DMS53 (cell line): ENCODE results near the gene CSGALNACT2.

ENCODE experiments used
- DNase-seq: peaks from one replicate; lab custom pipeline; 2025; lab: John Stamatoyannopoulos, UW

The CSGALNACT2 gene

GRCh38 chr10:43202224-43202656 lies 64.0 kb downstream of the CSGALNACT2 start:
- peak; percentile 76 for DNase-seq

GRCh38 chr10:43202657-43203447 lies 64.6 kb downstream of the CSGALNACT2 start:
- DNase-seq = peak; percentile 77

- DNase-seq = peak; percentile 94
Observed at GRCh38 chr10:43203448-43204041, 65.3 kb downstream of the CSGALNACT2 start.

GRCh38 chr10:43204042-43204942 lies 66.0 kb downstream of the CSGALNACT2 start:
- DNase-seq = peak; percentile 78

GRCh38 chr10:43204943-43205671 lies 66.9 kb downstream of the CSGALNACT2 start:
- DNase-seq = peak; percentile 84

GRCh38 chr10:43205681-43206390 lies 67.6 kb downstream of the CSGALNACT2 start:
- DNase-seq = no peak

GRCh38 chr10:43206391-43207235 lies 68.4 kb downstream of the CSGALNACT2 start:
- no peak for DNase-seq

- no peak for DNase-seq
Observed at GRCh38 chr10:43208147-43209073, 70.2 kb downstream of the CSGALNACT2 start.

- DNase-seq = no peak
Observed at GRCh38 chr10:43209074-43209455, 70.8 kb downstream of the CSGALNACT2 start.

- DNase-seq = no peak
Observed at GRCh38 chr10:43209651-43210141, 71.5 kb downstream of the CSGALNACT2 start.

- no peak for DNase-seq
Observed at GRCh38 chr10:43210556-43210955, 72.3 kb downstream of the CSGALNACT2 start.

- DNase-seq = no peak
Observed at GRCh38 chr10:43211030-43211429, 72.8 kb downstream of the CSGALNACT2 start.

- DNase-seq = no peak
Observed at GRCh38 chr10:43211431-43212042, 73.3 kb downstream of the CSGALNACT2 start.

GRCh38 chr10:43212043-43212721 lies 73.9 kb downstream of the CSGALNACT2 start:
- DNase-seq = no peak

- DNase-seq = no peak
Observed at GRCh38 chr10:43214071-43214955, 76.1 kb downstream of the CSGALNACT2 start.

- DNase-seq = no peak
Observed at GRCh38 chr10:43214956-43215561, 76.8 kb downstream of the CSGALNACT2 start.
